ENCODE results near the gene TMEM63A. TPM values are rescaled to one million over a fixed set of nuclear protein-coding genes. Genes with fewer than 3 reads are reported as not detected.

TMEM63A gene
- total and polyA plus RNA-seq, 11 donors, result 13.7 to 42.7 (median 25.3) TPM

DNA sequence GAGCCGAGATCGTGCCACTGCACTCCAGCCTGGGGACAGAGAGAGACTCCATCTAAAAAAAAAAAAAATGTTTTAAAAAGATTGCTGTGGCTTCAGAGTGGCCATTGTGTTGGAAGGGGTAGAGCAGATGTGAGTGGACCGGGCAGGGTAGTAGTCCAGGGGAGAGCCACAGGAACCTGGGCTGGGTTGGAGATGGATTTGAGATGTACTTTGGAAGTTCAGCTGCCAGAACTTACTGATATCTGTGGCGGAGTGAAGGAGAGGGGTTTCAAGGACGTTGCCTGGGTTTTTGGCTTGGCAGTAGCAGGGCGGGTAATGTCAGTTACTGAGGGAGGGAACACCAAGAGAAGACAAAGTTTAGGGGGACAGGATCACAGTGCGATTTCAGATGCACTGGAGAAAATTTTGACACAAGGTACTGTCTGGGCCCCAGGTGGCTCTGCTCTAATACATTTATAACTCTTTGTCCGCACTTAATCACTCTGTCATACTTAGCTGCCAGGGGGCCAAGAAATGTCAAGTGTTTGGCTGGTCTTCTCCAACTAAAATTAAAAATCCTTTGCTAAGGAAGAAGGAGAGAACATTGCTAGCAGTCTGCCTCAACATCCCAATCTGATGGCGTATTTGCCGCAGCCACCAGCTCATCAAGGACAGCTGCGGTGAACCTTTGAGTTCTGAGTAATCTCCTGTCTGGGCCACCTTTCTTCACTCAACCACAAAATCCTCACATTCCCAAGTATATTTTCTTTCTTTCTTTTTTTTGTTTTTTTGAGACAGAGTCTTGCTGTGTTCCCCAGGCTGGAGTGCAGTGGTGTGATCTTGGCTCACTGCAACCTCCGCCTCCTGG, 62.6 kb downstream of the TMEM63A start:
- Histone ChIP-seq H3K4me3 (no peak overlapping the region), H3K27ac (peak overlapping the region in 11 of 12 donors; percentile 25 to 92 (median 43)), H3K36me3 (peaks cover 0 to 18% (median 0%) of the 10 kb centered on the region in 9 donors), H3K9me3 (no peaks in the 10 kb centered on the region), H3K4me1 (peaks cover 17 to 77% (median 59%) of the 10 kb centered on the region in 12 donors), H3K27me3 (no peaks in the 10 kb centered on the region)
- TF ChIP-seq, protein P1, sequence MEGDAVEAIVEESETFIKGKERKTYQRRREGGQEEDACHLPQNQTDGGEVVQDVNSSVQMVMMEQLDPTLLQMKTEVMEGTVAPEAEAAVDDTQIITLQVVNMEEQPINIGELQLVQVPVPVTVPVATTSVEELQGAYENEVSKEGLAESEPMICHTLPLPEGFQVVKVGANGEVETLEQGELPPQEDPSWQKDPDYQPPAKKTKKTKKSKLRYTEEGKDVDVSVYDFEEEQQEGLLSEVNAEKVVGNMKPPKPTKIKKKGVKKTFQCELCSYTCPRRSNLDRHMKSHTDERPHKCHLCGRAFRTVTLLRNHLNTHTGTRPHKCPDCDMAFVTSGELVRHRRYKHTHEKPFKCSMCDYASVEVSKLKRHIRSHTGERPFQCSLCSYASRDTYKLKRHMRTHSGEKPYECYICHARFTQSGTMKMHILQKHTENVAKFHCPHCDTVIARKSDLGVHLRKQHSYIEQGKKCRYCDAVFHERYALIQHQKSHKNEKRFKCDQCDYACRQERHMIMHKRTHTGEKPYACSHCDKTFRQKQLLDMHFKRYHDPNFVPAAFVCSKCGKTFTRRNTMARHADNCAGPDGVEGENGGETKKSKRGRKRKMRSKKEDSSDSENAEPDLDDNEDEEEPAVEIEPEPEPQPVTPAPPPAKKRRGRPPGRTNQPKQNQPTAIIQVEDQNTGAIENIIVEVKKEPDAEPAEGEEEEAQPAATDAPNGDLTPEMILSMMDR (IDR thresholded peaks at IDR 0.05), result no peak
- no peak for TF ChIP-seq POLR2A (IDR thresholded peaks at IDR 0.05)
- peak in 2 of 4 donors; percentile 4 to 20 for ATAC-seq
- no peak for DNase-seq
- intact Hi-C loops (cut with DNase I), result no loop called here
- WGBS, 4 donors, result 68 to 74% (median 72%) methylated on average over 12 of the region's 12 CpGs

DNA sequence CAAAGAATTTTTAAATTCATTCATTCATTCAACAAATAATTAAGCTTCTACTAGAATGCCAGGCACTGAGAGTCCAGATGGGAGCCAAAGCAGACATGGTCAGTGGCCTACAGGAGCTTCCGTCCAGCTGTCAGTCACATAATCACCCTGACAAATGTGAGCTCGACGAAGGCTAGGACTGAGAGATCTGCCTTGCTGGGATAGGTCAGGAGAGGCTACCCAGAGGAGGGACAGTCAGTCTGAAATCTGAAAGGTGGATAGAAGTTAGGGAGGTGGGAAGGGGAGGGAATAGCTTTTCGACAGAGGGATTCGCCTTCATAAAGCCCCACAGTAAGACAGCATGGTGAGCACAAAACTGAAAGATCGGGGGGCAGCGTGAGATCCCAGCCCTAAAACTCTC, 64.0 kb downstream of the TMEM63A start:
- Histone ChIP-seq H3K9me3 (no peaks in the 10 kb centered on the region), H3K4me3 (no peak overlapping the region), H3K4me1 (peaks cover 27 to 81% (median 69%) of the 10 kb centered on the region in 12 donors), H3K27ac (peak overlapping the region; percentile 82 to 96 (median 92)), H3K36me3 (peaks cover 0 to 18% (median 0%) of the 10 kb centered on the region in 9 donors), H3K27me3 (no peaks in the 10 kb centered on the region)
- 77 to 84% (median 80%) methylated on average over 7 of the region's 7 CpGs for WGBS, 4 donors
- DNase-seq (no peak), ATAC-seq (no peak)
- TF ChIP-seq, protein P1 (IDR thresholded peaks at IDR 0.05), result no peak
- no peak for TF ChIP-seq POLR2A (IDR thresholded peaks at IDR 0.05)
- intact Hi-C loops (cut with DNase I), result no loop called here

DNA sequence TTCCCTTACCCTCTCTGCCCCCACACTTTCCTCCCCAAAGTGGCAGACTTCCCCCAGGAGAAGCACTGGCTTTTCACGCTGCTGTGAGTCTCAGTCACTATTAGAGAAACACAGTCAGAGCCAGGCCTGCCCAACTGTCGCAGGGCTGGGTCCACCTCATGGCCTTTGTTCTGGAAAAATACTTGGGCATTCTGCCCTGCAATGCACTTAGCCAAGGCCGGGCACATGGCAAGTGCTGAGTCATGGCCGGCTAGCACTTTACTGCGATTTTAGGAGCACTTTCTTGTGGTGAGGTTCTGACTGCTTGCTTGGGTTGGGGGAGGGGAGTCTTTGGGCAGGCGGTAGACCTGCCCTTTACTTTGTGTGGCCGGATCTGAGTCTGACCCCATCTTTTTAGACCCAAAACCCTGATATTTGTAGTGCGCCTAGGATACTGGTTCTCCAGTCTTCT, 64.5 kb downstream of the TMEM63A start:
- WGBS, 4 donors, result 30 to 51% (median 32%) methylated on average over 8 of the region's 8 CpGs
- peaks cover 27 to 82% (median 72%) of the 10 kb centered on the region in 12 donors for H3K4me1 ChIP-seq
- no peak for TF ChIP-seq POLR2A (IDR thresholded peaks at IDR 0.05)
- TF ChIP-seq, protein P1 (IDR thresholded peaks at IDR 0.05), result no peak
- H3K27ac ChIP-seq, result peak overlapping the region; percentile 82 to 96 (median 92)
- no peaks in the 10 kb centered on the region for H3K27me3 ChIP-seq
- DNase-seq, result peak in 4 of 5 donors; percentile 76 to 83 (median 81)
- H3K9me3 ChIP-seq, result no peaks in the 10 kb centered on the region
- ATAC-seq, result peak; percentile 47 to 82 (median 78)
- intact Hi-C loops (cut with DNase I), result no loop called here
- peaks cover 0 to 16% (median 0%) of the 10 kb centered on the region in 9 donors for H3K36me3 ChIP-seq
- peak overlapping the region in 4 of 12 donors; percentile 16 to 31 (median 21) for H3K4me3 ChIP-seq

All from heart left ventricle (tissue), 16 donors.